HEK293T (cell line): ENCODE data around the gene ARPC1B.
"Not testable (repeated sequence)": the region's sequence is repeated elsewhere in the genome, so short reads cannot be mapped to it uniquely, and the experiment has no call there.

ENCODE experiments used
- CTCF ChIA-PET: fragments of 350-600 bp; formaldehyde crosslinking; extraction: SDS; loops from one replicate; lab custom pipeline; 2021; ENCODE audit warnings: antibody characterized with exemption, inconsistent platforms; lab: Yijun Ruan, JAX
- POLR2A ChIA-PET: fragments of 350-600 bp; formaldehyde crosslinking; extraction: SDS; loops from one replicate; lab custom pipeline; 2020; ENCODE audit warnings: antibody characterized with exemption, inconsistent platforms; lab: Yijun Ruan, JAX
- DNase-seq: peaks from one replicate; pipeline ENCODE4 v3.0.0; 2012; ENCODE audit warnings: mixed read lengths; ENCODE audit errors: extremely low spot score
- ARNT ChIP-seq: fragments of 450-650 bp; IDR thresholded peaks from 2 replicates; pipeline ENCODE4 v1.6.1; 2017; ENCODE audit warnings: mild to moderate bottlenecking
- BHLHE40 ChIP-seq: fragments of 450-650 bp; IDR thresholded peaks from 2 replicates; pipeline ENCODE4 v1.6.1; 2016; ENCODE audit warnings: mild to moderate bottlenecking, moderate library complexity, borderline replicate concordance
- CTBP1 ChIP-seq: fragments of 450-650 bp; IDR thresholded peaks from 2 replicates; pipeline ENCODE4 v1.6.1; 2016; ENCODE audit warnings: borderline replicate concordance
- ELF4 ChIP-seq: fragments of 450-650 bp; IDR thresholded peaks from 2 replicates; pipeline ENCODE4 v1.6.1; 2017; ENCODE audit warnings: antibody characterized with exemption
- FOXA1 ChIP-seq: fragments of 450-650 bp; IDR thresholded peaks from 2 replicates; pipeline ENCODE4 v1.6.1; 2016; ENCODE audit warnings: mild to moderate bottlenecking
- FOXK2 ChIP-seq: fragments of 450-650 bp; IDR thresholded peaks from 2 replicates; pipeline ENCODE4 v1.6.1; 2016; ENCODE audit warnings: mild to moderate bottlenecking
- FOXM1 ChIP-seq: fragments of 450-650 bp; IDR thresholded peaks from 2 replicates; pipeline ENCODE4 v1.6.1; 2017; ENCODE audit warnings: mild to moderate bottlenecking, borderline replicate concordance
- HDGF ChIP-seq: fragments of 450-650 bp; IDR thresholded peaks from 2 replicates; pipeline ENCODE4 v1.6.1; 2017; ENCODE audit warnings: antibody characterized with exemption, borderline replicate concordance
- L3MBTL2 ChIP-seq: fragments of 450-650 bp; conservative IDR thresholded peaks from 2 replicates; pipeline ENCODE4 v1.6.1; 2016; ENCODE audit warnings: mild to moderate bottlenecking
- LEF1 ChIP-seq: fragments of 450-650 bp; IDR thresholded peaks from 2 replicates; pipeline ENCODE4 v1.6.1; 2017; ENCODE audit warnings: mild to moderate bottlenecking, borderline replicate concordance
- NFRKB ChIP-seq: fragments of 450-650 bp; IDR thresholded peaks from 2 replicates; pipeline ENCODE4 v1.6.1; 2016; ENCODE audit warnings: mild to moderate bottlenecking, moderate library complexity
- PKNOX1 ChIP-seq: fragments of 450-650 bp; IDR thresholded peaks from 2 replicates; pipeline ENCODE4 v1.6.1; 2016
- SP1 ChIP-seq: fragments of 450-650 bp; IDR thresholded peaks from 2 replicates; pipeline ENCODE4 v1.6.1; 2017
- SUZ12 ChIP-seq: fragments of 450-650 bp; IDR thresholded peaks from 2 replicates; pipeline ENCODE4 v1.6.1; 2016; ENCODE audit warnings: mild to moderate bottlenecking
- TARDBP ChIP-seq: fragments of 450-650 bp; IDR thresholded peaks from 2 replicates; pipeline ENCODE4 v1.6.1; 2016
- ZNF384 ChIP-seq: fragments of 450-650 bp; IDR thresholded peaks from 2 replicates; pipeline ENCODE4 v1.6.1; 2016

ARPC1B gene

GRCh38 chr7:99339595-99339994, 34.9 kb upstream of the ARPC1B start:
- no peak for DNase-seq
- ChIA-PET POLR2A (interaction anchor here (1.4 kb wide), 1 partner anchor 15 kb away, joined by 3 read pairs; no protein-coding TSS in a partner anchor), CTCF (no interaction called here)
- TF ChIP-seq FOXK2 (no peak), ARNT (no peak), ZNF384 (no peak), L3MBTL2 (no peak), ELF4 (no peak)

- ChIA-PET CTCF (no interaction called here), POLR2A (no interaction called here)
- TF ChIP-seq SUZ12 (no peak), FOXK2 (no peak), SP1 (no peak), HDGF (no peak), L3MBTL2 (no peak), ARNT (no peak), CTBP1 (no peak), FOXM1 (no peak), TARDBP (no peak), LEF1 (no peak), NFRKB (no peak), FOXA1 (no peak), PKNOX1 (no peak), ELF4 (no peak), ZNF384 (no peak), BHLHE40 (no peak)
- no peak for DNase-seq
Measured at GRCh38 chr7:99340659-99341058, 33.9 kb upstream of the ARPC1B start.

- ChIA-PET CTCF (no interaction called here), POLR2A (no interaction called here)
- TF ChIP-seq ELF4 (no peak), PKNOX1 (no peak), LEF1 (no peak), FOXK2 (no peak), CTBP1 (no peak), BHLHE40 (no peak), NFRKB (no peak), FOXM1 (no peak), HDGF (no peak), SP1 (no peak), L3MBTL2 (no peak), FOXA1 (no peak), SUZ12 (no peak)
- no peak for DNase-seq
Measured at GRCh38 chr7:99344061-99344647, 30.4 kb upstream of the ARPC1B start.

GRCh38 chr7:99350641-99351040, 23.9 kb upstream of the ARPC1B start:
- DNase-seq, POLR2A ChIA-PET, CTCF ChIA-PET: not testable (repeated sequence)

GRCh38 chr7:99352247-99352646, 22.3 kb upstream of the ARPC1B start:
- TF ChIP-seq PKNOX1, result no peak
- TF ChIP-seq SUZ12, result no peak
- no peak for TF ChIP-seq L3MBTL2
- TF ChIP-seq NFRKB, result no peak
- TF ChIP-seq ARNT, result no peak
- TF ChIP-seq ZNF384, result no peak
- no peak for TF ChIP-seq TARDBP
- no peak for TF ChIP-seq FOXK2
- TF ChIP-seq ELF4, result no peak
- TF ChIP-seq CTBP1, result no peak
- no peak for TF ChIP-seq HDGF
- no peak for TF ChIP-seq FOXM1
- no peak for TF ChIP-seq FOXA1
- no peak for TF ChIP-seq BHLHE40
- TF ChIP-seq LEF1, result no peak
- no peak for TF ChIP-seq SP1
- ChIA-PET POLR2A (no interaction called here), CTCF (interaction anchor here (0.7 kb wide), 1 partner anchor 14 kb away, joined by 3 read pairs; no protein-coding TSS in a partner anchor)
- DNase-seq, result no peak

GRCh38 chr7:99355098-99355497, 19.4 kb upstream of the ARPC1B start:
- no peak for TF ChIP-seq SP1
- no peak for TF ChIP-seq SUZ12
- TF ChIP-seq BHLHE40, result no peak
- TF ChIP-seq CTBP1, result no peak
- no peak for TF ChIP-seq PKNOX1
- TF ChIP-seq FOXA1, result no peak
- no peak for TF ChIP-seq ZNF384
- TF ChIP-seq FOXM1, result no peak
- no peak for TF ChIP-seq ARNT
- TF ChIP-seq NFRKB, result no peak
- no peak for TF ChIP-seq LEF1
- no peak for DNase-seq
- ChIA-PET POLR2A (no interaction called here), CTCF (no interaction called here)
